ENCODE results near the gene RTF2. TPM values are rescaled to one million over a fixed set of nuclear protein-coding genes. Genes with fewer than 3 reads are reported as not detected.
"Not testable (repeated sequence)": the region's sequence is repeated elsewhere in the genome, so short reads cannot be mapped to it uniquely, and the experiment has no call there.

Gene RTF2
- total and polyA plus RNA-seq, 2 donors from 2014 or later, result 75.1 to 112 TPM

DNA sequence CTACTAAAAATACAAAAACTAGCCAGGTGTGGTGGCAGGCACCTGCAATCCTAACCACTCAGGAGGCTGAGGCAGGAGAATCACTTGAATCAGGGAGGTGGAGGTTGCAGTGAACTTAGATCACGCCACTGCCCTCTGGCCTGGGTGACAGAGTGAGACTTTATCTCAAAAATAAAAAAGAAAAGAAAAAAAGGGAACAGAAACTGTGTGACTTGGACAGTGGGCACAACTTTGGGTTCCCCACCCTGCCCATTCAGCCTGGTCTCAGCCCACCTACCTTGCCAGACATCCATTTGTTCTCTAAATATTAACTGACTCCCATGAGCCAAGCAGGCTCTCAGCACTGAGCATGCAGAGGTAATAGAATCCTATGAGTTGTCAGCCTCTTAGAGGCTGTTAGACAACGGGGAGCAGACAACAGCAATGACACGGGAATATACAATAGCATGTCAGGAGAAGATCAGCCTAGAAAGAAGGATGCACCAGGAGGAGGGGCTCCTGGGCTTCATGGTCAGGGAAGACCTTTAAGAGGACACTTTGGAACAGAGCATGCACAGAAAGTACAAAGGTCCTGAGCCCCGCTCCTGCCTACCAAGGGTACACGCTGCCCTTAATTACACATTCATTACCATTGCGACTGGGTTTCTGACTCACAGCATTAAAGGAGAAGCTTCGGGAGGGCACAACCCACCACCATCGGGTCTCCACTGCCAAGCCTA, 84.6 kb downstream of the RTF2 start:
- Histone ChIP-seq H3K4me1 (ENCODE audit: control insufficient read depth in 2 of 3, insufficient read depth in 2 of 3, low read depth in 1 of 3, low read length in 3 of 3) (no peaks in the 10 kb centered on the region), H3K9ac (ENCODE audit: low read length in 3 of 3) (no peak overlapping the region), H3K4me3 (ENCODE audit: low read length in 3 of 3) (no peak overlapping the region), H3K36me3 (ENCODE audit: control insufficient read depth in 2 of 3, insufficient read depth in 3 of 3, low read length in 3 of 3) (no peaks in the 10 kb centered on the region), H3K9me3 (ENCODE audit: control insufficient read depth in 2 of 3, insufficient read depth in 1 of 3, low read length in 3 of 3) (no peaks in the 10 kb centered on the region), H3K27ac (ENCODE audit: low read depth in 2 of 2, low read length in 2 of 2) (no peak overlapping the region), H3K27me3 (ENCODE audit: control insufficient read depth, insufficient read depth, low read length) (peaks cover 2% of the 10 kb centered on the region)
- TF ChIP-seq, protein P1, sequence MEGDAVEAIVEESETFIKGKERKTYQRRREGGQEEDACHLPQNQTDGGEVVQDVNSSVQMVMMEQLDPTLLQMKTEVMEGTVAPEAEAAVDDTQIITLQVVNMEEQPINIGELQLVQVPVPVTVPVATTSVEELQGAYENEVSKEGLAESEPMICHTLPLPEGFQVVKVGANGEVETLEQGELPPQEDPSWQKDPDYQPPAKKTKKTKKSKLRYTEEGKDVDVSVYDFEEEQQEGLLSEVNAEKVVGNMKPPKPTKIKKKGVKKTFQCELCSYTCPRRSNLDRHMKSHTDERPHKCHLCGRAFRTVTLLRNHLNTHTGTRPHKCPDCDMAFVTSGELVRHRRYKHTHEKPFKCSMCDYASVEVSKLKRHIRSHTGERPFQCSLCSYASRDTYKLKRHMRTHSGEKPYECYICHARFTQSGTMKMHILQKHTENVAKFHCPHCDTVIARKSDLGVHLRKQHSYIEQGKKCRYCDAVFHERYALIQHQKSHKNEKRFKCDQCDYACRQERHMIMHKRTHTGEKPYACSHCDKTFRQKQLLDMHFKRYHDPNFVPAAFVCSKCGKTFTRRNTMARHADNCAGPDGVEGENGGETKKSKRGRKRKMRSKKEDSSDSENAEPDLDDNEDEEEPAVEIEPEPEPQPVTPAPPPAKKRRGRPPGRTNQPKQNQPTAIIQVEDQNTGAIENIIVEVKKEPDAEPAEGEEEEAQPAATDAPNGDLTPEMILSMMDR (IDR thresholded peaks at IDR 0.05; ENCODE audit: borderline replicate concordance, extremely low read depth, insufficient read depth), result no peak
- FAIRE-seq, result no peak
- DNase-seq, result no peak
- intact Hi-C loops (cut with DNase I), result no loop called here

DNA sequence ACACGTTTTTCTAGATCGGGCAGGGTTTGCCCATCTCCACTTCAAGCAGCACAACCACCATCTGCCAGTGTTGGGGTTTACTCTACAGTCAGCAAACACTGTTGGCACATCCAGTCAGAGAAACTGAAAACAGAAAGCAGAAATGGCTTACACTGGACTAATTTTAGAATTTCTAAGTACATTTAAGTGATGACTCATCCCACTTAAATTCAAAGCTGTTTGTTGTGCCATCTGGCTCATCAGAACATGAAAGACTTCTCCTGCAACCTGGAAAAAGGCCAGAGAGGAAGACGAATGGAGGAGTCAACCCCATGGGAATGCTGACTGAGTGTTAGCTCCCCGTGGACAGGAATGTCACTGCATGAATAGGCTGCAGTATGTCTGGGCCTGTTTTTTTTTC, 86.4 kb downstream of the RTF2 start:
- FAIRE-seq (no peak), DNase-seq (peak in 2 of 5 donors; percentile 14 to 47)
- H3K36me3 ChIP-seq (ENCODE audit: control insufficient read depth in 2 of 3, insufficient read depth in 3 of 3, low read length in 3 of 3), result no peaks in the 10 kb centered on the region
- H3K27me3 ChIP-seq (ENCODE audit: control insufficient read depth, insufficient read depth, low read length), result peaks cover 2% of the 10 kb centered on the region
- intact Hi-C loops (cut with DNase I), result no loop called here
- TF ChIP-seq, protein P1 (IDR thresholded peaks at IDR 0.05; ENCODE audit: borderline replicate concordance, extremely low read depth, insufficient read depth), result no peak
- H3K4me3 ChIP-seq (ENCODE audit: low read length in 3 of 3), result no peak overlapping the region
- no peaks in the 10 kb centered on the region for H3K4me1 ChIP-seq (ENCODE audit: control insufficient read depth in 2 of 3, insufficient read depth in 2 of 3, low read depth in 1 of 3, low read length in 3 of 3)
- H3K27ac ChIP-seq (ENCODE audit: low read depth in 2 of 2, low read length in 2 of 2), result no peak overlapping the region
- H3K9me3 ChIP-seq (ENCODE audit: control insufficient read depth in 2 of 3, insufficient read depth in 1 of 3, low read length in 3 of 3), result no peaks in the 10 kb centered on the region
- H3K9ac ChIP-seq (ENCODE audit: low read length in 3 of 3), result no peak overlapping the region

DNA sequence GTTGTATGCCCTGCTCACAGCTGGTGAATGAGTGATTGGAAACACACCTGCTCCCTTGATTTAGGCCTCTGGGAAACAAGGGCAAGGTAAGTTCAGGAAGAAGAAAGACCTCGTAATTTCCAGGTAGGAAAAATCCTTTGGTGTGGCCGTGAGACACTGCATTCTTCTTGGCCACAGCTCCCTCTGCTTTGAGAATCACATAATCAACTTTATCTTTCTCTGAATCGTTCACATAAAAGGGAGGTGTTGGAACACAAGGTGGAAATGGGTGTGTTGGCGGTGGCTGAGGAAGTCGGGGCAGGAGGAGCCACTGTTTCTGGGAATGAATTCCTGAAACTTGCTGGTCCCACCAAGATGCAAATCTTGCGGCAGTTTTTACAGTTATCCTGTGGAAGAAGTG, 90.5 kb downstream of the RTF2 start:
- no peak for DNase-seq
- TF ChIP-seq, protein P1 (IDR thresholded peaks at IDR 0.05; ENCODE audit: borderline replicate concordance, extremely low read depth, insufficient read depth), result no peak
- FAIRE-seq, result no peak
- Histone ChIP-seq H3K27me3 (ENCODE audit: control insufficient read depth, insufficient read depth, low read length) (no peaks in the 10 kb centered on the region), H3K9ac (ENCODE audit: low read length in 3 of 3) (no peak overlapping the region), H3K27ac (ENCODE audit: low read depth in 2 of 2, low read length in 2 of 2) (no peak overlapping the region), H3K4me1 (ENCODE audit: control insufficient read depth in 2 of 3, insufficient read depth in 2 of 3, low read depth in 1 of 3, low read length in 3 of 3) (no peaks in the 10 kb centered on the region), H3K9me3 (ENCODE audit: control insufficient read depth in 2 of 3, insufficient read depth in 1 of 3, low read length in 3 of 3) (no peaks in the 10 kb centered on the region), H3K4me3 (ENCODE audit: low read length in 3 of 3) (no peak overlapping the region), H3K36me3 (ENCODE audit: control insufficient read depth in 2 of 3, insufficient read depth in 3 of 3, low read length in 3 of 3) (no peaks in the 10 kb centered on the region)
- intact Hi-C loops (cut with DNase I), result no loop called here

DNA sequence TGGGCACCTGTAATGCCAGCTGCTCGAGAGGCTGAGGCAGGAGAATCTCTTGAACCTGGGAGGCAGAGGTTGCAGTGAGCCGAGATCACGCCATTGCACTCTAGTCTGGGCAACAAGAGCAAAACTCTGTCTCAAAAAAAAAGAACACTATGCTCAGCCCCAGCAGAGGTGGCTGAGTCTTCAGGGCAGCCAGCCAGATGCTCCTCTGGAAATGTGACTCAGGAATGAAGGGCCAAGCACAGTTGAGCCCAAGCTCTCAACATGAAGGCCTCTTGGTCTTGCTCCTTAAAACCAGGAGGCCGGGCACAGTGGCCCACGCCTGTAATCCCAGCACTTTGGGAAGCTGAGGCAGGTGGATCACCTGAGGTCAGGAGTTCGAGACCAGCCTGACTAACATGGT, 96.1 kb downstream of the RTF2 start:
- H3K27ac ChIP-seq (ENCODE audit: low read depth in 2 of 2, low read length in 2 of 2); FAIRE-seq; H3K27me3 ChIP-seq (ENCODE audit: control insufficient read depth, insufficient read depth, low read length); H3K36me3 ChIP-seq (ENCODE audit: control insufficient read depth in 2 of 3, insufficient read depth in 3 of 3, low read length in 3 of 3); H3K9me3 ChIP-seq (ENCODE audit: control insufficient read depth in 2 of 3, insufficient read depth in 1 of 3, low read length in 3 of 3); DNase-seq; intact Hi-C loops (cut with DNase I); H3K4me3 ChIP-seq (ENCODE audit: low read length in 3 of 3); H3K9ac ChIP-seq (ENCODE audit: low read length in 3 of 3); H3K4me1 ChIP-seq (ENCODE audit: control insufficient read depth in 2 of 3, insufficient read depth in 2 of 3, low read depth in 1 of 3, low read length in 3 of 3): not testable (repeated sequence)

All from kidney (tissue), 14 donors.